ENCODE results near the gene CLEC4F. TPM values are rescaled to one million over a fixed set of nuclear protein-coding genes. Genes with fewer than 3 reads are reported as not detected.

Gene CLEC4F
- total and polyA plus RNA-seq, 2 donors (not counting 3 experiments of a cell fraction or from before 2014, with no cell fraction given) = not detected

- ChIA-PET POLR2A (no interaction called here), CTCF (no interaction called here)
- no peaks in the 10 kb centered on the region for H3K9me3 ChIP-seq (replicated peaks; ENCODE audit: control insufficient read depth, insufficient read depth, low read length)
- dilution Hi-C loops (cut with MboI; ENCODE audit: extremely low pct_ligation_motif_present, low sequenced_read_pairs) (no loop called here), intact Hi-C loops (cut with micrococcal nuclease) (no loop called here)
- no peak overlapping the region for H3K4me3 ChIP-seq (replicated peaks in 1 of 3; ENCODE audit: insufficient read depth in 1 of 3, low read depth in 1 of 3, low read length in 3 of 3)
- no peak overlapping the region for H3K4me2 ChIP-seq (ENCODE audit: insufficient read depth, low read length)
- no peak overlapping the region for H2AFZ ChIP-seq (ENCODE audit: low read depth, low read length)
- no peaks in the 10 kb centered on the region for H3K79me2 ChIP-seq (ENCODE audit: control insufficient read depth, insufficient read depth, low read length)
- BruUV-seq (replicated peaks) = no TSS peak
- TF ChIP-seq MAX (IDR thresholded peaks at IDR 0.05; ENCODE audit: insufficient read depth, insufficient read length) (no peak), POLR2A (IDR thresholded peaks at IDR 0.05; ENCODE audit: low read depth, low read length) (no peak), GATA2 (IDR thresholded peaks at IDR 0.05; ENCODE audit: insufficient read depth, insufficient read length, low read depth, low read length) (no peak), POLR2AphosphoS5 (IDR thresholded peaks at IDR 0.05; ENCODE audit: insufficient read depth, low read depth, low read length) (no peak), EZH2 (IDR thresholded peaks at IDR 0.05; ENCODE audit: borderline replicate concordance, low read depth, low read length, severe bottlenecking) (no peak), MYC (IDR thresholded peaks at IDR 0.05; ENCODE audit: low read depth, low read length) (no peak), CTCF (IDR thresholded peaks at IDR 0.05; ENCODE audit: extremely low read depth in 1 of 2, insufficient read depth in 1 of 2, low read depth in 1 of 2, low read length in 2 of 2) (no peak), JUN (IDR thresholded peaks at IDR 0.05; ENCODE audit: borderline replicate concordance, insufficient read depth, insufficient read length, low read depth) (no peak), FOS (IDR thresholded peaks at IDR 0.05; ENCODE audit: borderline replicate concordance, insufficient read depth, low read length) (no peak)
- DNase-seq (ENCODE audit: low read depth, low spot score) (no peak), FAIRE-seq (no peak)
- H3K9ac ChIP-seq (replicated peaks; ENCODE audit: extremely low read depth, insufficient read depth, low read length) = no peak overlapping the region
- H3K36me3 ChIP-seq (ENCODE audit: control insufficient read depth in 2 of 2, extremely low read depth in 1 of 2, insufficient read depth in 2 of 2, low read length in 2 of 2) = no peaks in the 10 kb centered on the region
- peaks cover 10% of the 10 kb centered on the region for H3K4me1 ChIP-seq (ENCODE audit: control insufficient read depth, extremely low read depth, insufficient read depth, low read length)
- no peaks in the 10 kb centered on the region for H4K20me1 ChIP-seq (replicated peaks; ENCODE audit: control insufficient read depth, extremely low read depth, insufficient read depth, low read length)
- no peaks in the 10 kb centered on the region for H3K9me1 ChIP-seq (replicated peaks; ENCODE audit: control insufficient read depth, extremely low read depth, insufficient read depth, low read length)
- H3K27ac ChIP-seq (ENCODE audit: insufficient read depth, low read depth, low read length) = no peak overlapping the region
- H3K27me3 ChIP-seq (ENCODE audit: control insufficient read depth in 2 of 2, insufficient read depth in 2 of 2, low read length in 2 of 2) = peaks cover 2 to 7% of the 10 kb centered on the region in 2 experiments
Observed at GRCh38 chr2:70834106-70834505, 13.7 kb upstream of the CLEC4F start.
